Measurements from ENCODE around the gene SMIM26.

Gene SMIM26

DNA sequence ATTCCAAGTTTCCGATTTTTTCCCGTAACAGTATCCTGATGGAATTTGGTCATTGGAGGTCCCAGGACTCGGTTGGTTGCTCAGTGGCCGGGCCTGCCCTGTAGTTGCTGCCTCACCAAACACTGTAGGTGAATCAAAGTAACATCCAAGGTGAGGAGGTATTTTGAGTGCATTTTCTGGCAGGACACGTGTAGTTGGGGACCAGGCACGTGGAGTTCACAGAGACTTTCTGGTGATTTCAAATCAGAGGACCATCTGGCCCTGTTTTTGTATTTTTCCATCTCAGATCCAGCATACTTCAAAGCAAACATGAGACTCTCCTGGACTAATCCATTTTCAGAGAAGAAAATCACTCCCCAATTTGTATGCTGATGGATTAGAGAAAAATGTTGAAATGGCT lies 10.7 kb downstream of the SMIM26 start:
- Histone ChIP-seq H3K9me3 (ENCODE audit: low read length) (no peaks in the 10 kb centered on the region), H4K20me1 (ENCODE audit: insufficient read depth, low read length) (no peaks in the 10 kb centered on the region), H2AFZ (ENCODE audit: low read length) (peak overlapping the region; percentile 93; the same call in 1 of the 2 replicates), H3F3A (ENCODE audit: insufficient read depth, low read length) (no peaks in the 10 kb centered on the region), H3K9me2 (ENCODE audit: low read depth, low read length) (no peaks in the 10 kb centered on the region), H3K4me1 (ENCODE audit: insufficient read depth, low read length, severe bottlenecking) (peaks cover 15% of the 10 kb centered on the region), H3K27ac (ENCODE audit: low read depth, low read length, poor library complexity, severe bottlenecking) (no peak overlapping the region), H3K36me3 (ENCODE audit: insufficient read depth, low read length) (no peaks in the 10 kb centered on the region), H3K9ac (ENCODE audit: low read length) (no peak overlapping the region), H3K4me2 (ENCODE audit: low read length) (no peak overlapping the region), H3K79me2 (ENCODE audit: insufficient read depth, low read length) (no peaks in the 10 kb centered on the region), H3K27me3 (ENCODE audit: insufficient read depth, low read length) (no peaks in the 10 kb centered on the region), H3K4me3 (ENCODE audit: low read depth, low read length, poor library complexity, severe bottlenecking) (no peak overlapping the region)
- TF ChIP-seq EZH2 (IDR thresholded peaks at IDR 0.05; ENCODE audit: borderline replicate concordance, low read length) (no peak), CTCF (IDR thresholded peaks at IDR 0.05; ENCODE audit: low read length) (no peak)

DNA sequence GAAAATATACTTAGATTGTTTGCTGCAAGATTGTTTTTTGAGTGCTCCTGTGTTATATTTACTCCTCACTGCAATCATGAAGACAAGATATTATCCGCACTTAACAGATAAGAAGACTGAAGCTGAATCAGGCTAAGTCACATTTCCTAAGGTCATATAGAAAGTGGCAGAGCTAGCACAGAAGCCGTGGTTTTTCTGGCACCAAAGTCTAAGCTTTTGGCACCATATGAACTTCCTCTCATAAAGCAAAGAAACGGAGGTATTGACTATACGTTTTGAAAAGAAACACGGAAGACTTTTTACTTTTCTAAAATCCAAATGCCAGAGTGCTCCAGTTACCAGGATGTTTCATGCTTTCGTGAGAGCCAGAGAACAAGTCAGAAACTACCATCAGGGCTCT lies 11.3 kb downstream of the SMIM26 start:
- Histone ChIP-seq H3K27me3 (ENCODE audit: insufficient read depth, low read length) (no peaks in the 10 kb centered on the region), H4K20me1 (ENCODE audit: insufficient read depth, low read length) (no peaks in the 10 kb centered on the region), H3K27ac (ENCODE audit: low read depth, low read length, poor library complexity, severe bottlenecking) (no peak overlapping the region), H3K79me2 (ENCODE audit: insufficient read depth, low read length) (no peaks in the 10 kb centered on the region), H3K4me1 (ENCODE audit: insufficient read depth, low read length, severe bottlenecking) (peaks cover 21% of the 10 kb centered on the region), H2AFZ (ENCODE audit: low read length) (peak overlapping the region; percentile 93), H3K36me3 (ENCODE audit: insufficient read depth, low read length) (no peaks in the 10 kb centered on the region), H3K4me2 (ENCODE audit: low read length) (peak overlapping the region; percentile 21; the same call in 1 of the 2 replicates), H3F3A (ENCODE audit: insufficient read depth, low read length) (no peaks in the 10 kb centered on the region), H3K9me2 (ENCODE audit: low read depth, low read length) (no peaks in the 10 kb centered on the region), H3K9me3 (ENCODE audit: low read length) (no peaks in the 10 kb centered on the region), H3K4me3 (ENCODE audit: low read depth, low read length, poor library complexity, severe bottlenecking) (no peak overlapping the region), H3K9ac (ENCODE audit: low read length) (peak overlapping the region; percentile 18; the same call in 1 of the 2 replicates)
- no peak for TF ChIP-seq CTCF (IDR thresholded peaks at IDR 0.05; ENCODE audit: low read length)

GRCh38 chr20:18580012-18580411 lies 12.8 kb downstream of the SMIM26 start:
- no peak overlapping the region for H3K4me2 ChIP-seq (ENCODE audit: low read length)
- H3K9ac ChIP-seq (ENCODE audit: low read length) = no peak overlapping the region
- no peak overlapping the region for H2AFZ ChIP-seq (ENCODE audit: low read length)
- no peaks in the 10 kb centered on the region for H3K36me3 ChIP-seq (ENCODE audit: insufficient read depth, low read length)
- H3K4me1 ChIP-seq (ENCODE audit: insufficient read depth, low read length, severe bottlenecking) = peaks cover 28% of the 10 kb centered on the region
- no peak for TF ChIP-seq CTCF (IDR thresholded peaks at IDR 0.05; ENCODE audit: low read length)
- H4K20me1 ChIP-seq (ENCODE audit: insufficient read depth, low read length) = no peaks in the 10 kb centered on the region
- H3K79me2 ChIP-seq (ENCODE audit: insufficient read depth, low read length) = no peaks in the 10 kb centered on the region
- H3K27ac ChIP-seq (ENCODE audit: low read depth, low read length, poor library complexity, severe bottlenecking) = no peak overlapping the region
- H3K9me2 ChIP-seq (ENCODE audit: low read depth, low read length) = no peaks in the 10 kb centered on the region
- no peak overlapping the region for H3K4me3 ChIP-seq (ENCODE audit: low read depth, low read length, poor library complexity, severe bottlenecking)
- H3K9me3 ChIP-seq (ENCODE audit: low read length) = no peaks in the 10 kb centered on the region
- H3F3A ChIP-seq (ENCODE audit: insufficient read depth, low read length) = no peaks in the 10 kb centered on the region
- no peaks in the 10 kb centered on the region for H3K27me3 ChIP-seq (ENCODE audit: insufficient read depth, low read length)
